ENCODE data around the gene TBX3.

DNA sequence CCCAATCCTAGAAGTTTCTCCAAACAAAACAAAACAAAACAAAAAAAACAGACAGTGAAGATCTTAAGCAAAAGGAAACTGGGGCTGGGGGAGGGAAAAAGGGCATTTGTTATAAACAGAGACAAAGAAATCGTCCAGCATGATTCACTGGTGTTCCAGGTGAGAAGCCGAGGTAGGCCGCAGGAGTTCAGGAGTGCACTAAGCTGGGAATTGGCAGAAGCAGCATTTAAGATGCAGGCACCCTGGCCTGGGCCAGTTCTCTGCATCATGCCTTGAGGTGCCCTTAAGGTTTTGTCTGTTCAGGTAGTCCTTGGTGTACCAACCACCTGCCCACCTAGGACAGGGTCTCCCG, 11.2 kb downstream of the TBX3 start:
- TF ChIP-seq, protein P1, sequence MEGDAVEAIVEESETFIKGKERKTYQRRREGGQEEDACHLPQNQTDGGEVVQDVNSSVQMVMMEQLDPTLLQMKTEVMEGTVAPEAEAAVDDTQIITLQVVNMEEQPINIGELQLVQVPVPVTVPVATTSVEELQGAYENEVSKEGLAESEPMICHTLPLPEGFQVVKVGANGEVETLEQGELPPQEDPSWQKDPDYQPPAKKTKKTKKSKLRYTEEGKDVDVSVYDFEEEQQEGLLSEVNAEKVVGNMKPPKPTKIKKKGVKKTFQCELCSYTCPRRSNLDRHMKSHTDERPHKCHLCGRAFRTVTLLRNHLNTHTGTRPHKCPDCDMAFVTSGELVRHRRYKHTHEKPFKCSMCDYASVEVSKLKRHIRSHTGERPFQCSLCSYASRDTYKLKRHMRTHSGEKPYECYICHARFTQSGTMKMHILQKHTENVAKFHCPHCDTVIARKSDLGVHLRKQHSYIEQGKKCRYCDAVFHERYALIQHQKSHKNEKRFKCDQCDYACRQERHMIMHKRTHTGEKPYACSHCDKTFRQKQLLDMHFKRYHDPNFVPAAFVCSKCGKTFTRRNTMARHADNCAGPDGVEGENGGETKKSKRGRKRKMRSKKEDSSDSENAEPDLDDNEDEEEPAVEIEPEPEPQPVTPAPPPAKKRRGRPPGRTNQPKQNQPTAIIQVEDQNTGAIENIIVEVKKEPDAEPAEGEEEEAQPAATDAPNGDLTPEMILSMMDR (IDR thresholded peaks at IDR 0.05): no peak
- TF ChIP-seq POLR2A (IDR thresholded peaks at IDR 0.05): no peak

Data from lower leg skin (tissue), 3 donors.